K562 (cell line): ENCODE measurements around the gene ANKRD13D. TPM values are rescaled to one million over a fixed set of nuclear protein-coding genes. Genes with fewer than 3 reads are reported as not detected.
A peak's percentile ranks its signal among the peaks of the same experiment; 100 is the strongest.

Experiments used
- ATAC-seq: fragments of 200-7000 bp; cut with Tn5 transposase; 3 replicates; pipeline ENCODE4 v1.9.1; 2020; ENCODE audit warnings: moderate library complexity
- BruUV-seq: library from RNA; stranded (reverse); fragments of 400-500 nt; replicated peaks from 2 replicates; lab custom pipeline; 2021; lab: Mats Ljungman, UMichigan
- CTCF ChIA-PET: fragments of 300-600 bp; formaldehyde crosslinking; extraction: SDS; loops from one replicate; lab custom pipeline; 2021; ENCODE audit warnings: low intra/inter-chr PET ratio; lab: Yijun Ruan, JAX
- POLR2A ChIA-PET: fragments of 300-600, 350-650 bp; sonication (Branson Sonifier 250); formaldehyde crosslinking; extraction: SDS; loops from one replicate; lab custom pipeline; 2021; ENCODE audit warnings: antibody characterized with exemption, inconsistent platforms; lab: Yijun Ruan, JAX
- DNase-seq, 4 experiments: peaks; one replicate each; pipeline versions ENCODE4 v3.0.0 to v3.0.0-alpha.2; 2011 to 2018; ENCODE audit warnings: low spot score in 3 of 4, mixed read lengths in 3 of 4; ENCODE audit errors: extremely low read depth in 1 of 4
- FAIRE-seq: peaks from 2 replicates; lab custom pipeline; 2011; peaks lifted over from hg19 to GRCh38; lab: Jason Lieb, UNC
- H2AFZ ChIP-seq: 2 replicates; pipeline ENCODE4 v1.6.0; 2011; ENCODE audit warnings: low read depth, low read length, control low read depth, inconsistent platforms
- H3K27ac ChIP-seq: fragments of 200-600 bp; 3 replicates; pipeline ENCODE4 v1.8.0; 2011; ENCODE audit warnings: low read depth, mild to moderate bottlenecking, control low read depth, inconsistent platforms, low read length, moderate library complexity, mixed read lengths; ENCODE audit errors: extremely low read depth
- H3K27me3 ChIP-seq, 2 experiments: fragments of 300-600 bp in 1 of 2; 2 replicates in 1 of 2; 3 replicates in 1 of 2; pipeline versions ENCODE4 v1.6.0 to v1.8.0; 2011; ENCODE audit warnings: inconsistent platforms in 2 of 2, low read length in 2 of 2, mild to moderate bottlenecking in 1 of 2, mixed read lengths in 1 of 2, moderate library complexity in 1 of 2; ENCODE audit not compliant: control insufficient read depth in 2 of 2, insufficient read depth in 2 of 2
- H3K36me3 ChIP-seq: fragments of 300-600 bp; 3 replicates; pipeline ENCODE4 v1.8.0; 2011; ENCODE audit warnings: mild to moderate bottlenecking, low read length, inconsistent platforms; ENCODE audit not compliant: control insufficient read depth, insufficient read depth
- H3K4me1 ChIP-seq, 2 experiments: fragments of 200-600 bp in 1 of 2; replicated peaks in 1 of 2; 2 replicates in 1 of 2; 3 replicates in 1 of 2; pipeline versions ENCODE4 v1.5.1 to v1.8.0; 2011; ENCODE audit warnings: inconsistent platforms in 2 of 2, low read length in 2 of 2, mild to moderate bottlenecking in 1 of 2, mixed read lengths in 1 of 2, moderate library complexity in 1 of 2; ENCODE audit not compliant: control insufficient read depth in 2 of 2, insufficient read depth in 2 of 2
- H3K4me2 ChIP-seq: 2 replicates; pipeline ENCODE4 v1.6.1; 2011; ENCODE audit warnings: low read length, control low read depth, inconsistent platforms, mixed read lengths; ENCODE audit not compliant: insufficient read depth
- H3K4me3 ChIP-seq: fragments of 200-600 bp; sonication (generic), shearing (Covaris generic); 2 replicates; pipeline ENCODE4 v1.5.1; 2016; ENCODE audit warnings: control low read depth, inconsistent platforms
- H3K79me2 ChIP-seq: fragments of 200-600 bp; 3 replicates; pipeline ENCODE4 v1.8.0; 2011; ENCODE audit warnings: low read length, inconsistent platforms; ENCODE audit not compliant: control insufficient read depth, insufficient read depth
- H3K9ac ChIP-seq, 2 experiments: 2 replicates each; pipeline versions ENCODE4 v1.6.0 to v1.6.1; 2011; ENCODE audit warnings: low read depth in 2 of 2, low read length in 2 of 2, control low read depth in 1 of 2, inconsistent platforms in 1 of 2, mild to moderate bottlenecking in 1 of 2, mixed read lengths in 1 of 2; ENCODE audit not compliant: insufficient read depth in 1 of 2
- H3K9me1 ChIP-seq: one replicate; pipeline ENCODE4 v1.6.0; 2011; ENCODE audit warnings: inconsistent platforms, mild to moderate bottlenecking, low read length, moderate library complexity; ENCODE audit not compliant: control insufficient read depth, insufficient read depth
- H3K9me3 ChIP-seq: replicated peaks from 2 replicates; pipeline ENCODE4 v1.5.1; 2011; ENCODE audit warnings: low read depth, low read length, inconsistent platforms; ENCODE audit not compliant: control insufficient read depth, insufficient read depth
- H4K20me1 ChIP-seq: replicated peaks from 2 replicates; pipeline ENCODE4 v1.6.1; 2011; ENCODE audit warnings: low read length, inconsistent platforms, mixed read lengths; ENCODE audit not compliant: control insufficient read depth, insufficient read depth
- ARID4B ChIP-seq: sonication (generic); formaldehyde crosslinking; IDR thresholded peaks from 2 replicates; pipeline ENCODE4 v1.8.0; 2022; ENCODE audit warnings: mild to moderate bottlenecking, missing genetic modification reagents
- FOXP1 ChIP-seq: sonication (generic); formaldehyde crosslinking; IDR thresholded peaks from 2 replicates; pipeline ENCODE4 v1.8.0; 2022; ENCODE audit warnings: mild to moderate bottlenecking, missing genetic modification reagents
- JUND ChIP-seq, 2 experiments: IDR thresholded peaks; 2 replicates in 1 of 2; 3 replicates in 1 of 2; pipeline ENCODE4 v1.6.1; 2011; ENCODE audit warnings: borderline replicate concordance in 2 of 2, low read depth in 2 of 2, low read length in 2 of 2, improper control_type of control experiment in 1 of 2, missing biosample characterization in 1 of 2, missing genetic modification characterization in 1 of 2, missing genetic modification reagents in 1 of 2
- KHSRP ChIP-seq: fragments of 450-650 bp; IDR thresholded peaks from 2 replicates; pipeline ENCODE4 v1.6.1; 2017
- MAX ChIP-seq: sonication (generic); formaldehyde crosslinking; IDR thresholded peaks from 2 replicates; pipeline ENCODE4 v1.9.0; 2022; ENCODE audit warnings: mild to moderate bottlenecking, missing genetic modification reagents
- MAZ ChIP-seq, 2 experiments: fragments of 450-650 bp in 1 of 2; sonication (generic) in 1 of 2; formaldehyde crosslinking; IDR thresholded peaks in 1 of 2; conservative IDR thresholded peaks in 1 of 2; 2 replicates each; pipeline versions ENCODE4 v1.4.0 to v1.5.0; 2020; ENCODE audit warnings: mild to moderate bottlenecking in 1 of 2, missing genetic modification reagents in 1 of 2
- NFIC ChIP-seq: fragments of 450-650 bp; IDR thresholded peaks from 2 replicates; pipeline ENCODE4 v1.6.1; 2017; ENCODE audit warnings: mild to moderate bottlenecking, inconsistent platforms
- NR3C1 ChIP-seq: sonication (generic); formaldehyde crosslinking; IDR thresholded peaks from 2 replicates; pipeline ENCODE4 v1.8.1; 2022; ENCODE audit warnings: missing genetic modification reagents
- PKNOX1 ChIP-seq: fragments of 450-650 bp; IDR thresholded peaks from 2 replicates; pipeline ENCODE4 v1.6.1; 2016
- POLR2A ChIP-seq: fragments of 450-650 bp; conservative IDR thresholded peaks from 2 replicates; pipeline ENCODE4 v1.6.1; 2016
- ZHX1 ChIP-seq: fragments of 150-350 bp; conservative IDR thresholded peaks from 2 replicates; pipeline ENCODE4 v1.6.1; 2014; ENCODE audit warnings: low read length
- WGBS: fragments of 100-300 bp; shearing (Covaris generic); methylation state at CpG from one replicate; pipeline ENCODE4 v1.1.6; 2016; ENCODE audit warnings: low coverage, mixed read lengths; ENCODE audit not compliant: insufficient coverage; ENCODE audit errors: missing lambda C conversion rate; 5-methylcytosine and 5-hydroxymethylcytosine counted together
- in situ Hi-C: fragments of 300-500 bp; cut with MboI; formaldehyde crosslinking; loops from 4 replicates; pipeline ENCODE4 v1.15.0; 2018; ENCODE audit warnings: inconsistent platforms, mixed read lengths
- intact Hi-C: fragments of 100-400 bp; cut with micrococcal nuclease; formaldehyde crosslinking; loops from 2 replicates; pipeline ENCODE4 v1.14.2; 2022
- polyA plus RNA-seq, 8 experiments: library from polyadenylated mRNA; depleted of rRNA in 4 of 8; stranded (reverse) in 5 of 8; unstranded in 3 of 8; fragments of >200 nt; fragmentation: Nextera tagmentation in 2 of 8; fragmentation: Illumina TruSeq in 1 of 8; extraction: Ambion mirVana in 2 of 8; extraction: Trizol in 1 of 8; gene quantifications; 2 replicates each; pipeline versions ENCODE4 v1.2.1 to v1.2.3, GENCODE V29; 2011 to 2014; ENCODE audit warnings: inconsistent platforms in 1 of 8, missing spikeins in 1 of 8
- total RNA-seq, 7 experiments: library from RNA; depleted of rRNA in 6 of 7; stranded (reverse); fragments of >200 nt in 6 of 7; fragmentation: Illumina TruSeq in 2 of 7; extraction: Trizol in 2 of 7; gene quantifications; 2 replicates each; pipeline versions ENCODE4 v1.2.1 to v1.2.3, GENCODE V29; 2011 to 2021; ENCODE audit warnings: low replicate concordance in 1 of 7

ANKRD13D gene
- total and polyA plus RNA-seq, 9 of the 15 experiments (the other 6 are each of a cell fraction or from before 2014, with no cell fraction given), result 0.94 to 40.9 (median 22.4) TPM

- 22% methylated on average over 26 of the region's 30 CpGs for WGBS
- TF ChIP-seq ZHX1, result no peak
- 0 out of 2 replicates have a peak, but pooled peaks have one; percentile 16 for TF ChIP-seq FOXP1 (CRISPR knock-in tag)
- TF ChIP-seq JUND (IDR thresholded peaks at IDR 0.05; ENCODE audit: borderline replicate concordance, low read depth, low read length), result 0 out of 2 replicates have a peak, but pooled peaks have one; percentile 2
- TF ChIP-seq JUND (tag; IDR thresholded peaks at IDR 0.05; ENCODE audit: borderline replicate concordance, low read depth, low read length), result no peak
- no peak for TF ChIP-seq POLR2A
- no peak for TF ChIP-seq KHSRP
- peak; percentile 64 for TF ChIP-seq NFIC
- 0 out of 2 replicates have a peak, but pooled peaks have one; percentile 8 for TF ChIP-seq MAX (CRISPR knock-in tag)
- peak in 1 of 2 experiments; percentile 49; a peak in 1 of 4 replicates for TF ChIP-seq MAZ (CRISPR knock-in tag; conservative IDR thresholded peaks at IDR 0.05 in 1 of 2, IDR thresholded peaks at IDR 0.05 in 1 of 2)
- TF ChIP-seq PKNOX1, result no peak
- peak; percentile 13; the same call in 1 of the 2 replicates for TF ChIP-seq ARID4B
- 0 out of 2 replicates have a peak, but pooled peaks have one; percentile 23 for TF ChIP-seq NR3C1 (CRISPR knock-in tag)
Observed at GRCh38 chr11:67267188-67268080, 21.7 kb upstream of the ANKRD13D start.

More at GRCh38 chr11:67267188-67268080, 21.7 kb upstream of the ANKRD13D start:
- in situ Hi-C loops, result no loop called here
- CTCF ChIA-PET, result interaction anchor here (0.7 to 3.5 kb wide), 2 partner anchors 21 to 50 kb away, joined by 5 to 35 read pairs; no protein-coding TSS in a partner anchor
- BruUV-seq, result TSS peak; percentile 50
- intact Hi-C loops, result no loop called here
- H4K20me1 ChIP-seq, result peaks cover 20% of the 10 kb centered on the region; the same call in 1 of the 2 replicates
- peak overlapping the region; percentile 79 for H3K27ac ChIP-seq
- H3K9me3 ChIP-seq, result no peaks in the 10 kb centered on the region
- H3K36me3 ChIP-seq, result peaks cover 52% of the 10 kb centered on the region; the same call in 2 of the 3 replicates
- H2AFZ ChIP-seq, result no peak overlapping the region
- POLR2A ChIA-PET, result interaction anchor here (0.7 to 2.4 kb wide), 7 partner anchors 10 to 87 kb away, joined by 3 to 12 read pairs (median 4); no protein-coding TSS in a partner anchor
- ATAC-seq (peak; percentile 30), FAIRE-seq (peak; percentile 78), DNase-seq (peak in 2 of 4 experiments; percentile 37 to 61)
- H3K79me2 ChIP-seq, result peaks cover 62% of the 10 kb centered on the region
- H3K9me1 ChIP-seq, result peaks cover 7% of the 10 kb centered on the region
- no peaks in the 10 kb centered on the region for H3K27me3 ChIP-seq
- peak overlapping the region; percentile 81 to 96 for H3K9ac ChIP-seq
- H3K4me1 ChIP-seq, result peaks cover 41 to 68% of the 10 kb centered on the region in 2 experiments
- peak overlapping the region; percentile 96 for H3K4me3 ChIP-seq
- H3K4me2 ChIP-seq, result peak overlapping the region; percentile 93
